GM18858 (cell line): Measurements from ENCODE around the gene SH3RF2.
"Not testable (repeated sequence)": the region's sequence is repeated elsewhere in the genome, so short reads cannot be mapped to it uniquely, and the experiment has no call there.

Source experiments
- ATAC-seq: cut with Tn5 transposase; IDR thresholded peaks from one replicate; pipeline ENCODE4 v1.9.1; 2021; ENCODE audit not compliant: unreplicated experiment

Gene SH3RF2, protein sequence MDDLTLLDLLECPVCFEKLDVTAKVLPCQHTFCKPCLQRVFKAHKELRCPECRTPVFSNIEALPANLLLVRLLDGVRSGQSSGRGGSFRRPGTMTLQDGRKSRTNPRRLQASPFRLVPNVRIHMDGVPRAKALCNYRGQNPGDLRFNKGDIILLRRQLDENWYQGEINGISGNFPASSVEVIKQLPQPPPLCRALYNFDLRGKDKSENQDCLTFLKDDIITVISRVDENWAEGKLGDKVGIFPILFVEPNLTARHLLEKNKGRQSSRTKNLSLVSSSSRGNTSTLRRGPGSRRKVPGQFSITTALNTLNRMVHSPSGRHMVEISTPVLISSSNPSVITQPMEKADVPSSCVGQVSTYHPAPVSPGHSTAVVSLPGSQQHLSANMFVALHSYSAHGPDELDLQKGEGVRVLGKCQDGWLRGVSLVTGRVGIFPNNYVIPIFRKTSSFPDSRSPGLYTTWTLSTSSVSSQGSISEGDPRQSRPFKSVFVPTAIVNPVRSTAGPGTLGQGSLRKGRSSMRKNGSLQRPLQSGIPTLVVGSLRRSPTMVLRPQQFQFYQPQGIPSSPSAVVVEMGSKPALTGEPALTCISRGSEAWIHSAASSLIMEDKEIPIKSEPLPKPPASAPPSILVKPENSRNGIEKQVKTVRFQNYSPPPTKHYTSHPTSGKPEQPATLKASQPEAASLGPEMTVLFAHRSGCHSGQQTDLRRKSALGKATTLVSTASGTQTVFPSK

DNA sequence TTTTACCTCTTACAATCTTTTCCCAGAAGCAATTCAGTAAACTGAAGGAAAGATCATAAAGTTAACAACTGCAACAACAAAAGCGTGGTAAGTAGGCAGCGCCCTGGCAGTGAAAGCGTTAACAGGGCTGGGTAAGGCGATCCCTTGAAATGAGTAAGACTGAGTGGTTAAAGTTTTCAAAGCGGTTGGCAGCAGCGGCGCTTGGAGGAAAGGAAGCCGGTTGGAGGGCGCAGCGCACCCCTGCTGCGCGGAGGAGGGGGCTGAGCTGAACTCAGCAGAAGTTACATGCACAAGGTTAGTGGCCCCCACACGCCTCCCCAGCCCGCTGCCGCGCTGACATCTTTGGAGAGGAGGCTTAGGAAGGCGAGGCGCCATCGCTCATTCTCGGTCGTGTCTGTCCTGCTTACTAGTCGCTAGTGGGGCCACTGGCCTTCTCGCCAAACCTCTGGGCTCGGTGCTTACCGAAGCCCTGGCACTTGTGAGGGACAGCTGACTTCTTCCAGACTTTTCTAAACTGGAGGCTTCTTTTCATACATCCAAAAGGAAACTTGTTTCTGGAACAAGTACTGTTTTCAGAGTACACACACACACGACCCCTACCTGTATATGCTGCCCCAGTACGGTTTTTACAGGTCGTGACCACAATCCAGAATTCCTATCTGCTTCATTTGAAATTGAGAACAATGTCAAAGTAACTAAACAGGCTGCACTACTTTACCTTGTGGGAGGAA lies at the start of gene SH3RF2:
TSS of gene SH3RF2 (plus strand) at position 178 of the 731 bp plus-strand sequence. CDS start 1,351 bp downstream, outside the sequence.
- no peak for ATAC-seq

DNA sequence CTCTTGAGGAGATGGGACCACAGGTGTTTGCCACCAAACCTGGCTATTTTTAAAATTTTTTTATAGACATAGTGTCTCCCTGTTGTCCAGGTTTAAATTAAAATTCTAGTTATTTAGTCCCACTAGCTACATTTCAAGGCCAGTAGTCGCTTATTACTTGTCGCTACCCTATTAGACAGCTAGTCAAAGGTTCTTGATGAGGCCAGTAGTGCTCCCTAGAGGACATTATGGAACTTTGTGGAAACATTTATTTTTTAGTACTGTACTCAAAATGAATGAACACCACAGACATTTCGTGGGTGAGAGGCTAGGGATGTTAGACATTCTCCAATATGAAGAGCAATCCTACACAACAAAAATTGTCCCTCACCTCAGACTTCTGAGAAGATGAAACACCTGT lies 49.2 kb upstream of the SH3RF2 start:
- ATAC-seq: no peak

GRCh38 chr5:145887976-145888574 lies 48.3 kb upstream of the SH3RF2 start:
- peak; percentile 63 for ATAC-seq

- ATAC-seq: no peak
Measured at GRCh38 chr5:145889611-145890010, 46.8 kb upstream of the SH3RF2 start.

- not testable (repeated sequence) for ATAC-seq
Measured at GRCh38 chr5:145891378-145891777, 45.0 kb upstream of the SH3RF2 start.

GRCh38 chr5:145898171-145898570 lies 38.2 kb upstream of the SH3RF2 start:
- no peak for ATAC-seq

- ATAC-seq: no peak
Measured at GRCh38 chr5:145902421-145902820, 34.0 kb upstream of the SH3RF2 start.

DNA sequence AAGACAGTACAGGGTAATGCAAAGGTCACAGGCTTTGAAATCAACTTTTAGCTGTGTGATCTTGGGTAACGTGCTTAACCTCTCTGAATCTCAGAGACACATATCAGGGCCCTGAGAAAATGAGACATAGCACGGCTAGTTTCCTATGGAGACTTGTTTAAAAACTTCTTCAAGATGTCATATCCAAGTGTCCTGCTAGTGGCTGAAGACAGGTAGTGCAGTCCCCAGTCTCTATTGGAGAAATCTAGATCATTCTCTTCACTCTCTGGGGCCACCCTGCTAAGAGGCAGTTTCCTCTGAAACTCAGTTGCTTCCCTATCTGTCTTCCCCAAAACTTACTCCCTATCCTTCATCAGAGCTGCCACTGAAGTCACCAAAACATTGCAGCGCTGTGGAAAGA lies 33.3 kb upstream of the SH3RF2 start:
- no peak for ATAC-seq

DNA sequence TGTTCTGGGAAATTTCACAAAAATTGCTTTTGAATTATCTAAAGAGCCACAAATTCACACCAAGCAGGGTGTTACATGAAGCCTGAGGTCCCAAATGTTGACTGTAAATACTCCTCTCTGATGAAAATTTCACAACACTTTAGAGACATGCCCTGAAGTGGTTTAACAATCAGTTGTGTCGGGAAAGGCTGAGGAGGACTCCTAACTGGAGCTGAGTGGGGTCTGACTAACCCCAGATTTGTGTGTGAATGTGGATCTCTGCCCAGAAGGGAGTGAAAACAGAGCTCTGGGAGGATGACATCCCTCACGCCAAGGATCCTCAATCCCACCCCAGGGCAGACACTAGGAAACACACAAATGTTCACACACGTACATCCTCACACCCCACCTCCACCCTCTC lies 32.5 kb upstream of the SH3RF2 start:
- ATAC-seq: no peak

DNA sequence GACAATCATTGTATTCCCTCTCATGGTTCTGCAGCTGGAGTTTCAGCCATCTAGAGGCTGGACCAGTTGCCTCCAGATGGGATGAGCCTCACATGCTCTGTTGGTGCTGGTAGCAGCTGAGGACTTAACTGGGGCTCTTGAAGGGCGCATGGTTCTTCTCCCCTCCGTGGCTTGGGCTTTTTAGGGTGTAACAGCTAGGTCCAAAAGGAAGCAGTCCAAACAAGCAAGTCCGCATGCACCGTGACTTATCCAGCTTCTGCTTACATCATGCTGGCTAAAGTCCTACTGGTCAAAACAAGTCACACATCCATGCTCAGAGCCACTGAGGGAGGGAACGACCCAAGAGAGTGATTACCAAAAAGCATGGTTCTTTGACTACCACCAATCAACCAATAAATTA lies 31.6 kb upstream of the SH3RF2 start:
- ATAC-seq: no peak

GRCh38 chr5:145906401-145906800 lies 30.0 kb upstream of the SH3RF2 start:
- ATAC-seq: no peak

DNA sequence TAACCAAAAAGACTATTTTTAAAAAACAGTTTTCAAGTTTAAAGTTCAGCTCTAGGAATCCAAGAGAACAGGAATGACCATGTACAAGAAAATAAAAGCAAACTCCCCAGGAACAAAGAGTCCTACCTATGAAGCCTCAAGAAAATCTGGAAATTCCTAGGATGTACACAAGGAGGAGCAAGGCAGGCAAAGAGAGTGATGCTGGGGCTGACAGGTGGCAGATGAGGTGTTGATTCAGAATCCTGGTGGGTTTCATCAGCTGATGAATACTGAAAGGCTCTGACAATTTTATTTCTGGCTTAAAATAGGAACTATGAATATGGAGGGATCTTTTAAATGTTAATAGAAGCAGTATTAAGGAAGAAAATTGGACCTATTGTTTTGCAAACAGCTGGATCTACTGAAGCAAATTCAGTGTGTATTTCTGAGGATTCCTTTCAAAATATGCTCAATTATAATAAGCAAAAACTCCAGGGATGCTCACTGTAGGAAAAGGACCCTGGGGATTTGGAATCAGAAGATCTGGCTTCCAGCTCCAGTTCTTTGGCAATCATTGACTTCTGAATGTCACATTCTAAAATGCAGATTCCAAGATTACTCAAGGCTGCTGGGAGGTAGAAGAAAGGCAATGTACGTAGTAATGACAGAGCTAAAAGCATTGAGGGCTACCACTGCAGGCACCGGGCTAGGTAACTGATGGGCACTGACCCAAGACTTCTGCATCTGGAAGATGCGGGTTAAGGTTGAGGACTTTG lies 28.0 kb upstream of the SH3RF2 start:
- ATAC-seq: no peak

DNA sequence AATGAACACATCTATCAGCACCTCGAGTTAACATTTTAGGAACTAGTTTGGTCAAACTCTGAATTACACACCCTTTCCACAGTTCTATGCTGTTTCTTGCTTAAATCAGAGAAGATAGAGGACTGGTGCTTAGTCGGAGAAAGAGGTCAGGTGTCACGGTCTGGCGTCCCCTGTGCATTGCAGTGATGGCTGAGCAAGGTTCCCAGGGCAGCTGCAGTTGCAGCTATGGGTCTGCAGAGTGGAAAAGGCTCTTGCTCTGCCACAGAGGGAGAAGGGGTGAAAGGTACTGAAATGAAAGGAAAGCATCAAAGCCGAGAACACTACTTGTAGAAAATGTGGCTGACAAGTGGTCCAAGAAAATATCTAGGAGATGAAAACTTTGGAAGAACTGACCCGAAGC lies 25.2 kb upstream of the SH3RF2 start:
- ATAC-seq: no peak

- ATAC-seq: no peak
Measured at GRCh38 chr5:145912019-145912418, 24.4 kb upstream of the SH3RF2 start.

- ATAC-seq: no peak
Measured at GRCh38 chr5:145912594-145912993, 23.8 kb upstream of the SH3RF2 start.

GRCh38 chr5:145913701-145914100 lies 22.7 kb upstream of the SH3RF2 start:
- ATAC-seq: no peak

DNA sequence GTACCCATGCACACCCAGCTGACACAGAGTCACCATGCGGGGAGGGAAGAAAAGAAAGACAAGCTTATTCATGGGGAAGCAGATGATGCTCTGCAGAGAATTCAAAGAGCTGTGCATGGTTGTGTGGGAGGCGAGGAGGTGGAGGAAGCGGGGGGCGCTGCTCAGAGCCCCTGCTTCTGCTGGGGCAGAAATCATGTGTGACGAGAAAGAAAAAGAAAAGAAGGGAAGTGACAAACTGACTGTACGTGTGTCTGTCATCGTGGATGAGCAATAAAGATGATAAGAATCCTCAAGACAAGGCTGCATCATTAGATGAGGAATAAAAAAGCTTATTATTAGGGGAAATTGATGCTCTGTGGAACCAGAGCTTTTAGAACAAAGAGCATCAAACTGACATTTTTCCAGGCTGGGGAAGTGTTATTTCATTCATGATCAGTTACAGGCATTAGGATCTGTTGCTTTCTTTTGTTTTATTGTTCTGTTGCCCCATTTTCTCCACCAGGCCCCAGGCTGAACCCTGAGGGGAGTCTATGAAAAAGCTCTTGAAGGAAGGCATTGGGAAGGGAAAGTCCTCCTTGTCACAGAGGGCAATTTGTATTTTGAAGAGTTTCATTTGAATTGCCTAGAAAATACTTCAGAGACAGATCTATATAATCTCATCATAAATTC lies 20.3 kb upstream of the SH3RF2 start:
- ATAC-seq: no peak

DNA sequence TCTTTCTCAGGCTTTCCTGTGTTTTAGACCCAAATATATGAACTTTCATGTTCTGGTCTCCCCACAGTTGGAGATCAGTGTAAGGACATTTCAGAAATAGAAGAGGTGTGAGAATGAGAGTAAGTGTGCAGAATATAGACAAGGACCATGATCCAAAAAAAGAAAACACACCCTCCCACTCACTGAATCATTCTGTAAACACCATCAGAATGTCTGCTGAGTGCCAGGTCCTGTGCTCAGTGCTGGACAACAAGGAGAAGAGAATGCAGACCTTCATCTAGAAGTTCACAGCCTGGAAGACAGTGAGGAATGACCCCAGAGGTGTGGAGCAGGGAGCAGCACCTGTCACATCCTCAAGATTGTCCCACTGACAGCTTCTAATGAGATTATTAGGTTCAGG lies 19.1 kb upstream of the SH3RF2 start:
- no peak for ATAC-seq

GRCh38 chr5:145918397-145918796 lies 18.0 kb upstream of the SH3RF2 start:
- ATAC-seq: no peak

GRCh38 chr5:145919413-145919812 lies 17.0 kb upstream of the SH3RF2 start:
- no peak for ATAC-seq
